HEK293 (cell line): ENCODE data around the gene CEP135.

Experiments used
- CTCF ChIP-seq: fragments of 450-650 bp; formaldehyde crosslinking; IDR thresholded peaks from 2 replicates; pipeline ENCODE4 v1.5.1; 2016; ENCODE audit warnings: missing biosample characterization, missing genetic modification characterization
- GLI4 ChIP-seq: fragments of 450-650 bp; formaldehyde crosslinking; IDR thresholded peaks from 2 replicates; pipeline ENCODE4 v1.5.1; 2016; ENCODE audit warnings: missing biosample characterization, missing genetic modification characterization
- MYNN ChIP-seq: fragments of 450-650 bp; formaldehyde crosslinking; IDR thresholded peaks from 2 replicates; pipeline ENCODE4 v1.5.1; 2016; ENCODE audit warnings: missing biosample characterization, missing genetic modification characterization, borderline replicate concordance
- REST ChIP-seq: fragments of 450-650 bp; formaldehyde crosslinking; IDR thresholded peaks from 2 replicates; pipeline ENCODE4 v1.5.1; 2016; ENCODE audit warnings: missing biosample characterization, missing genetic modification characterization
- ZBTB44 ChIP-seq: fragments of 450-650 bp; IDR thresholded peaks from 2 replicates; pipeline ENCODE4 v1.5.1; 2018; ENCODE audit warnings: missing biosample characterization, mild to moderate bottlenecking, missing genetic modification characterization
- ZFP41 ChIP-seq: fragments of 450-650 bp; formaldehyde crosslinking; IDR thresholded peaks from 2 replicates; pipeline ENCODE4 v1.5.1; 2016; ENCODE audit warnings: missing biosample characterization, missing genetic modification characterization, borderline replicate concordance
- ZNF488 ChIP-seq: fragments of 450-650 bp; formaldehyde crosslinking; IDR thresholded peaks from 2 replicates; pipeline ENCODE4 v1.5.1; 2016; ENCODE audit warnings: missing biosample characterization, missing genetic modification characterization
- ZNF544 ChIP-seq: fragments of 450-650 bp; formaldehyde crosslinking; IDR thresholded peaks from 2 replicates; pipeline ENCODE4 v1.5.0; 2017; ENCODE audit warnings: missing biosample characterization, missing genetic modification characterization
- ZNF639 ChIP-seq: fragments of 450-650 bp; formaldehyde crosslinking; IDR thresholded peaks from 2 replicates; pipeline ENCODE4 v1.5.1; 2016; ENCODE audit warnings: missing biosample characterization, missing genetic modification characterization
- ZSCAN4 ChIP-seq: fragments of 450-650 bp; formaldehyde crosslinking; IDR thresholded peaks from 2 replicates; pipeline ENCODE4 v1.5.1; 2017; ENCODE audit warnings: missing biosample characterization, missing genetic modification characterization

GRCh38 chr4:55982976-55983375 lies 34.2 kb downstream of the CEP135 start:
- TF ChIP-seq ZNF639 (no peak), MYNN (tag by site-specific recombination) (no peak), REST (tag by site-specific recombination) (no peak), ZNF488 (tag by site-specific recombination) (no peak), ZFP41 (tag by site-specific recombination) (no peak), CTCF (tag by site-specific recombination) (no peak), ZNF544 (tag by site-specific recombination) (no peak), GLI4 (tag by site-specific recombination) (no peak), ZBTB44 (tag by site-specific recombination) (no peak), ZSCAN4 (no peak)
